Heart right ventricle (tissue), 16 donors: Measurements from ENCODE around the gene SKI. TPM values are rescaled to one million over a fixed set of nuclear protein-coding genes. Genes with fewer than 3 reads are reported as not detected.
A peak's percentile ranks its signal among the peaks of the same experiment; 100 is the strongest.

ENCODE experiments used
- ATAC-seq, 8 donors: fragments of 200-7000 bp; cut with Tn5 transposase; one replicate each; pipeline ENCODE4 v1.9.1; 2020; ENCODE audit warnings: mild to moderate bottlenecking in 8 of 8, moderate library complexity in 8 of 8, moderate number of reproducible peaks in 1 of 8
- DNase-seq, 2 donors: peaks; one replicate each; pipeline ENCODE4 v3.0.0-alpha.2; 2020
- H3K27ac ChIP-seq, 10 donors: fragments of 200-600 bp; sonication (generic) in 2 of 10; one replicate each; pipeline versions ENCODE4 v1.5.0 to v1.8.0; 2020 to 2022; ENCODE audit warnings: mild to moderate bottlenecking in 3 of 10
- H3K27me3 ChIP-seq, 7 donors: fragments of 200-600 bp; one replicate each; pipeline ENCODE4 v1.8.0; 2021 to 2022; ENCODE audit warnings: mild to moderate bottlenecking in 2 of 7
- H3K36me3 ChIP-seq, 9 donors: fragments of 200-600 bp; sonication (generic) in 1 of 9; one replicate each; pipeline versions ENCODE4 v1.5.0 to v1.8.0; 2020 to 2022; ENCODE audit warnings: mild to moderate bottlenecking in 2 of 9
- H3K4me1 ChIP-seq, 9 donors: fragments of 200-600 bp; sonication (generic) in 1 of 9; one replicate each; pipeline versions ENCODE4 v1.5.0 to v1.8.0; 2020 to 2022; ENCODE audit warnings: mild to moderate bottlenecking in 4 of 9
- H3K4me3 ChIP-seq, 10 donors: fragments of 200-600 bp; sonication (generic) in 2 of 10; one replicate each; pipeline versions ENCODE4 v1.5.0 to v1.8.0; 2020 to 2022; ENCODE audit warnings: mild to moderate bottlenecking in 7 of 10, moderate library complexity in 2 of 10
- H3K9me3 ChIP-seq, 11 donors: fragments of 200-600 bp in 10 of 11; sonication (generic) in 2 of 11; one replicate each; pipeline versions ENCODE4 v1.5.0 to v1.8.0; 2013 to 2022; ENCODE audit warnings: mild to moderate bottlenecking in 2 of 11, control low read depth in 1 of 11, moderate library complexity in 1 of 11
- WGBS, 2 donors: extraction: QIAGEN DNeasy Blood & Tissue Kit; methylation state at CpG; one replicate each; pipeline ENCODE4 v1.1.7; 2013; ENCODE audit warnings: inconsistent platforms in 1 of 2; 5-methylcytosine and 5-hydroxymethylcytosine counted together
- intact Hi-C, 10 donors: fragments of 100-400 bp; cut with DNase I; formaldehyde crosslinking; loops; one replicate each; pipeline versions ENCODE4 v1.11.1 to v1.14.2; 2022
- polyA plus RNA-seq, 2 donors: library from polyadenylated mRNA; stranded (reverse); fragments of 200-250 nt; gene quantifications; one replicate each; pipeline ENCODE4 v1.2.3, GENCODE V29; 2013
- total RNA-seq, 10 donors: library from RNA; stranded (reverse); fragmentation: NEBNext Ultra II Directional in 3 of 10; extraction: Animal tissue kit (Norgen Biotek cat#: 25700) in 3 of 10; gene quantifications; one replicate each; pipeline versions ENCODE4 v1.2.1 to v1.2.4, GENCODE V29; 2021 to 2023
- TF ChIP-seq, protein P1 (sequence below), 9 donors: fragments of 200-600 bp; sonication (generic) in 2 of 9; IDR thresholded peaks; one replicate each; pipeline versions ENCODE4 v1.5.0 to v1.8.0; 2021 to 2022; ENCODE audit warnings: antibody characterized with exemption in 9 of 9, mild to moderate bottlenecking in 5 of 9, moderate library complexity in 1 of 9
- donor health status: Arrhythmogenic right ventricular cardiomyopathy.
- donor health status: ischemic (EF 13 %, LVEDD 7.1; RV severe dilation, severe dysfunction).
- donor health status: healthy with polysubstance abuse.
- donor health status: DM: no; HTN: yes; CAD: no.
- donor health status: DM: no; HTN: no; CAD: no.
- donor health status: ischemic (EF 25% LVEDD 6.9; RV normal size, moderate dysfunction).
- donor health status: ischemic (EF 25% LVEDD 5.7; RV mildly dilated, moderate dysfunction).
- donor health status: healthy.
- donor health status: DM: yes; HTN: yes; CAD: no.
- donor health status: Ischemic cardiomyopathy.
- donor health status: ischemic (EF 35%, LVEDD 5.7; RV mildly dilated, moderate dysfunction).
- donor health status: nonischemic (EF 11% LVEDD 7.7; RV severe dilation, severe dysfunction).
- donor health status: DM: yes; HTN: yes; CAD: no.
- donor health status: PGD.
- donor health status: ischemic (EF 29% LVEDD 5.4; RV normal size, mild dysfunction).
- donor health status: nonischemic (EF 23%, LVEDD 6.1; RV moderate dilation, normal function).

The SKI gene
- total and polyA plus RNA-seq, 12 donors = 13.8 to 50.9 (median 35.6) TPM

DNA sequence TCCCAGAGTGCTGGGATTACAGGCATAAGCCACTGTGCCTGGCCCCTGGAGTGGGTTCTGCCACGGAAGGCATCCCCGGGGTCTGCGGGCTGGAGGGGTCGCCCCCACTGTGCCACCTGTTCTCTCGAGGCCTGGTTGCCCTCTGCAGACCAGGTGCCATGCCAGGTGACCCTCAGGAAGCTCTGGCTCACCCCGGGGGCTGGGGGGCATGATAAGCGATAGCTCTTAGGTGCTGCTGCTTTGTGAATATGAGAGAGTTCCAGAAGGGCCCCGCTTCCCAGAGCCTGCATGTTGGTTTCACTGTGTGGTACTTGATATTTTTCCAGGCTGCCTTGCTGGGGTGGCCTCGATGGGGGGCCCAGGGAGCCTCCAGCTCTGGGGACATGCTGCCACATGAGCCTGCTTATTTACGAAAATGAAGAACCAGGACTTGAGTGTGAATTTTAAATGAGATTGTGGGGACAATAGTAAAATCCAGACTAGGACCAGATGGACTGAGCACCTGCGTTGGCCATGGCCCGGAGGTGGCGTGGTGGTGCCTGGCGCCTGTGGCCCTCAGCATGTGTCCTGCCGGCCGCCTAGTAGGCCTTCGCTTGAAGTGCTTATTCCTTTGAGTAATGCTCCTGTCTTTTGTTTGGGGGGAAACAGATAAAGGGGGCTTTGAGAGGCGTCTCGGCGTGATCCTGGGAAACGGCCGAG lies 7.3 kb downstream of the SKI start:
- peak overlapping the region; percentile 31 to 90 (median 78) for H3K27ac ChIP-seq
- intact Hi-C loops = loop anchor here in 2 of 10 donors (10.0 kb wide), 2 partner anchors 59 to 69 kb away; no protein-coding TSS in a partner anchor
- H3K27me3 ChIP-seq = no peaks in the 10 kb centered on the region
- whole genome bisulfite sequencing, 2 donors = 89 to 91% methylated on average over 22 of the region's 22 CpGs
- peaks cover 0 to 7% (median 0%) of the 10 kb centered on the region in 9 donors for H3K36me3 ChIP-seq
- H3K9me3 ChIP-seq = no peaks in the 10 kb centered on the region
- DNase-seq = no peak
- H3K4me3 ChIP-seq = peak overlapping the region in 1 of 10 donors; percentile 70
- TF ChIP-seq, protein P1, sequence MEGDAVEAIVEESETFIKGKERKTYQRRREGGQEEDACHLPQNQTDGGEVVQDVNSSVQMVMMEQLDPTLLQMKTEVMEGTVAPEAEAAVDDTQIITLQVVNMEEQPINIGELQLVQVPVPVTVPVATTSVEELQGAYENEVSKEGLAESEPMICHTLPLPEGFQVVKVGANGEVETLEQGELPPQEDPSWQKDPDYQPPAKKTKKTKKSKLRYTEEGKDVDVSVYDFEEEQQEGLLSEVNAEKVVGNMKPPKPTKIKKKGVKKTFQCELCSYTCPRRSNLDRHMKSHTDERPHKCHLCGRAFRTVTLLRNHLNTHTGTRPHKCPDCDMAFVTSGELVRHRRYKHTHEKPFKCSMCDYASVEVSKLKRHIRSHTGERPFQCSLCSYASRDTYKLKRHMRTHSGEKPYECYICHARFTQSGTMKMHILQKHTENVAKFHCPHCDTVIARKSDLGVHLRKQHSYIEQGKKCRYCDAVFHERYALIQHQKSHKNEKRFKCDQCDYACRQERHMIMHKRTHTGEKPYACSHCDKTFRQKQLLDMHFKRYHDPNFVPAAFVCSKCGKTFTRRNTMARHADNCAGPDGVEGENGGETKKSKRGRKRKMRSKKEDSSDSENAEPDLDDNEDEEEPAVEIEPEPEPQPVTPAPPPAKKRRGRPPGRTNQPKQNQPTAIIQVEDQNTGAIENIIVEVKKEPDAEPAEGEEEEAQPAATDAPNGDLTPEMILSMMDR (IDR thresholded peaks at IDR 0.05) = no peak
- H3K4me1 ChIP-seq = peaks cover 61 to 100% (median 100%) of the 10 kb centered on the region in 9 donors
- ATAC-seq = no peak

DNA sequence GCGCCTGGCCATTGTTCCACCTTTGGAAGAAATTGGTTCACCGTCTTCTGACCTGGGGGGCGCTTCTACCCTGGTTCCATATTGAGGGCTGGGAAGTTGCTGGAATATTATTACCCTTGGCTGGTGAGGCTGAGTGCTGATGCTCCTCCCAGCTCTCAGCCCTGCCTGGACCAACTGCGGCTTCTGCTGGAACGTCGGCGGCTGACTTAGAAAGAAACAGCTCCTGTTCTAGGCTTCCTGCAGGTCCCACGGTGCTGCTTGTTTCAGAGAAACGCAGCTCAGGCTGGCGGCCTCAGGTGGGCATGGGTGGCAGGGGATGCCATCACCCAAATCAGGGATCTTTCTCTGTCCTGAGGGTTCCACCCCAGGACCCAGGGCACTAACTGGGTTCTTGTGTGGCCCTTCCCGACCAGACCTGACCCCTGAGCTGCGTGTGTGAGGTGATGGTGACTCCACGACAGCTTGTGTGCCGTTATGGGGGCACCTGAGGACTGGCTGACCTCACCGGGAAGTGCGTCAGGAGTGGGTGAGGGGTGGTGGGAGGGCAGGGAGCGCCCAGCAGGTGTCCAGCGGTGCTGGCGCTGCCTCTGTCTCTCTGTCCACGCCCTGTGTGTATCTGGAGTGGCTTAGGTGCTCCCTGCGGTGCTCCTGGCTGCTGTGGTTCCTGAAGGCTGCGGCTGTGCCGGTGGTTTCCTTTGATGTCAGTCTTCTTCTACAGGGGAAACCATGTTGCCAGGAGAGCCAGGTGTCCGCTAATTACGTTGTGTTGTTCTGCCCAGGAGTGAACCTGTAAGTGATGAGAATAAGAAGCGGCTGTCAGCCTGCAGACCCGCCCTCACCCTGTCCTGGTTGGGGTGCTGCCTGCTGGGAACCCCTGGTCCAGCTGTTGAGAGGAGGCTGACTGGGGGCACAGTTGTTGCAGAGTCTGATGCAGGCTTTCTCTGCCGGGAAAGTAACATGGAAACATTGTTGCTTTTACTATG lies 8.9 kb downstream of the SKI start:
- H3K27ac ChIP-seq = peak overlapping the region in 3 of 10 donors; percentile 9 to 56 (median 47)
- no peak for DNase-seq
- TF ChIP-seq, protein P1 (IDR thresholded peaks at IDR 0.05) = no peak
- ATAC-seq = no peak
- intact Hi-C loops = loop anchor here in 2 of 10 donors (10.0 kb wide), 2 partner anchors 58 to 68 kb away; no protein-coding TSS in a partner anchor
- no peaks in the 10 kb centered on the region for H3K9me3 ChIP-seq
- WGBS, 2 donors = 72 to 75% methylated on average over 28 of the region's 28 CpGs
- peaks cover 64 to 100% (median 98%) of the 10 kb centered on the region in 9 donors for H3K4me1 ChIP-seq
- H3K36me3 ChIP-seq = peaks cover 0 to 20% (median 0%) of the 10 kb centered on the region in 9 donors
- H3K4me3 ChIP-seq = no peak overlapping the region
- H3K27me3 ChIP-seq = no peaks in the 10 kb centered on the region

DNA sequence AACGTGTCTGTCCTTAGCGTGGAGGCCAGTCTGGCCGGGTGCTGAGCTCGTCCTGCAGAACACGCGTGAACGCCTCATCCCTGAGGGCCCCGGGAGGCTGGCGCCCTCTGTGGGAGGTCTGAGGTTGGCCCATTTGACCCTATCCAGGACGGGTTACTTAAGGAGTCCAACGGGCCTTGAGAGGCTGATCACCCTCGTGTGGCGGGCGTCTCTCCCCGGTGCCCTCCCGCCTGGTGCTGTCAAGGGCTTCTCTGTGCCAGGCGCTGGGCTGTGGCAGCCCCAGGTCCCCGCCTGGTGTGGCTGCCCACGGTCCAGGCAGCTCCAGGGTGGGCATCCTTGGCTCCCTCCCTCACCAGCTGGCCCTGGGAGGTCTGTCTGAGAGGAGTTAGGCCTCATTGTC lies 9.7 kb downstream of the SKI start:
- no peak for ATAC-seq
- Histone ChIP-seq H3K4me3 (no peak overlapping the region), H3K4me1 (peaks cover 57 to 100% (median 98%) of the 10 kb centered on the region in 9 donors), H3K27ac (peak overlapping the region in 4 of 10 donors; percentile 2 to 56 (median 40)), H3K36me3 (peaks cover 0 to 25% (median 0%) of the 10 kb centered on the region in 9 donors), H3K9me3 (no peaks in the 10 kb centered on the region), H3K27me3 (no peaks in the 10 kb centered on the region)
- TF ChIP-seq, protein P1 (IDR thresholded peaks at IDR 0.05) = peak in 2 of 9 donors; percentile 26 to 32
- no peak for DNase-seq
- intact Hi-C loops = loop anchor here in 2 of 10 donors (10.0 kb wide), 2 partner anchors 57 to 67 kb away; no protein-coding TSS in a partner anchor
- 65 to 68% methylated on average over 19 of the region's 19 CpGs for WGBS, 2 donors
